Measurements from ENCODE around the gene ANAPC2.

The ANAPC2 gene

GRCh38 chr9:137216188-137216965, 28.0 kb upstream of the ANAPC2 start:
- in situ Hi-C loops (cut with MboI; ENCODE audit: low sequenced_read_pairs): no loop called here

GRCh38 chr9:137215196-137215986, 27.0 kb upstream of the ANAPC2 start:
- in situ Hi-C loops (cut with MboI; ENCODE audit: low sequenced_read_pairs): no loop called here

- in situ Hi-C loops (cut with MboI; ENCODE audit: low sequenced_read_pairs): no loop called here
Measured at GRCh38 chr9:137214620-137215019, 26.3 kb upstream of the ANAPC2 start.

- in situ Hi-C loops (cut with MboI; ENCODE audit: low sequenced_read_pairs): no loop called here
Measured at GRCh38 chr9:137213160-137214060, 25.1 kb upstream of the ANAPC2 start.

- in situ Hi-C loops (cut with MboI; ENCODE audit: low sequenced_read_pairs): no loop called here
Measured at GRCh38 chr9:137212520-137212919, 24.2 kb upstream of the ANAPC2 start.

GRCh38 chr9:137211532-137211931, 23.2 kb upstream of the ANAPC2 start:
- in situ Hi-C loops (cut with MboI; ENCODE audit: low sequenced_read_pairs): no loop called here

- in situ Hi-C loops (cut with MboI; ENCODE audit: low sequenced_read_pairs): no loop called here
Measured at GRCh38 chr9:137206602-137207001, 18.2 kb upstream of the ANAPC2 start.

GRCh38 chr9:137205126-137206069, 17.0 kb upstream of the ANAPC2 start, which contains the start of the genes NDOR1 and TMEM203:
Gene NDOR1 (plus strand): TSS chr9:137205700. CDS start chr9:137205778, 78 bp downstream.
Gene TMEM203 (minus strand): TSS chr9:137205648. CDS start chr9:137205414, 234 bp downstream.
- in situ Hi-C loops (cut with MboI; ENCODE audit: low sequenced_read_pairs): no loop called here

GRCh38 chr9:137204731-137205125, 16.4 kb upstream of the ANAPC2 start:
- in situ Hi-C loops (cut with MboI; ENCODE audit: low sequenced_read_pairs): no loop called here

- in situ Hi-C loops (cut with MboI; ENCODE audit: low sequenced_read_pairs): no loop called here
Measured at GRCh38 chr9:137202966-137203365, 14.6 kb upstream of the ANAPC2 start.

- in situ Hi-C loops (cut with MboI; ENCODE audit: low sequenced_read_pairs): no loop called here
Measured at GRCh38 chr9:137201205-137201868, 13.0 kb upstream of the ANAPC2 start.

- in situ Hi-C loops (cut with MboI; ENCODE audit: low sequenced_read_pairs): no loop called here
Measured at GRCh38 chr9:137200311-137201204, 12.2 kb upstream of the ANAPC2 start, which contains the start of gene TPRN. Gene TPRN (minus strand): TSS chr9:137200741. CDS start chr9:137200711, 30 bp downstream.

GRCh38 chr9:137199411-137200121, 11.2 kb upstream of the ANAPC2 start:
- in situ Hi-C loops (cut with MboI; ENCODE audit: low sequenced_read_pairs): no loop called here

GRCh38 chr9:137198902-137199283, 10.5 kb upstream of the ANAPC2 start:
- in situ Hi-C loops (cut with MboI; ENCODE audit: low sequenced_read_pairs): no loop called here

- in situ Hi-C loops (cut with MboI; ENCODE audit: low sequenced_read_pairs): no loop called here
Measured at GRCh38 chr9:137198051-137198901, 9.9 kb upstream of the ANAPC2 start.

- in situ Hi-C loops (cut with MboI; ENCODE audit: low sequenced_read_pairs): no loop called here
Measured at GRCh38 chr9:137195525-137196220, 7.3 kb upstream of the ANAPC2 start.

Data from hTERT RPE-1 (cell line).